ENCODE results near the gene ATP7B.

The ATP7B gene

DNA sequence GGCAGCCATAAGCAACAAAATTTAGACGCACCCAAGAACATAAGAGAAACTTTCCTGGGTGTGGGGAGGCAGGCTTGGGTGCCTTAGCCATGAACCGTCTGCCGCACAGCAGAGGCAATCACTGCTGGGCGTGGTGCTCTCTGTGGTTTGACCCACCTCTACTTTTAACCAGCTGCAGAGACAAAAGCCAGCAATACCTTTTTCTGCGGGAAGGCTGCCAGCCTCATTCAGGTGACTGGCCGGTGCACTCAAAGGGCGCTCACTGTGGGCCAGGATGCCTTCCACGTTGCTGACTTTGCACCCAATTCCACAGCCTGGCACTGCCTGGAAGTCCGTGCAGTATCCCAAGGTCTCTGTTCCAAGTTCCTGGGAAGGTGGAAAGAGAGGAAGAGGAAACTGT, 69.1 kb downstream of the ATP7B start:
- DNase-seq = no peak

DNA sequence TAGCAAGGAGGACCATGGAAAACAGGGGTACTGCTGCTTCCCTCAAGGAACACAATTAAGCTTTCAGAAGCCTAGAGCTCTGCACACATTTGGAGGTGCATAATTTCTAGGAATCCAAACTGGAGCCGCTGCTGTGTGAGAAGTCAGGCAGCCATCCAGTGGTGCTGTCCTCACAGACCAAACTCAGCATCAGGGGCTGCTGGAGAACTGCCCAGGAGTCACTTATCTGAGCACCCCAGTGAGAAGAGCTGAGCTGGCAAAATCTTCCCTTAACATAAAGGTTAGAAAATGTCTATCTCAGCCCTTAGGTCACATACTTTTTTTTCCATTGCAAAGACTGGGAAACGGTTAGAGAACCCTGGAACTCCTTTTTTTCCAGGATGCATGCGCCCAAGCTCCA, 72.8 kb downstream of the ATP7B start:
- no peak for DNase-seq

DNA sequence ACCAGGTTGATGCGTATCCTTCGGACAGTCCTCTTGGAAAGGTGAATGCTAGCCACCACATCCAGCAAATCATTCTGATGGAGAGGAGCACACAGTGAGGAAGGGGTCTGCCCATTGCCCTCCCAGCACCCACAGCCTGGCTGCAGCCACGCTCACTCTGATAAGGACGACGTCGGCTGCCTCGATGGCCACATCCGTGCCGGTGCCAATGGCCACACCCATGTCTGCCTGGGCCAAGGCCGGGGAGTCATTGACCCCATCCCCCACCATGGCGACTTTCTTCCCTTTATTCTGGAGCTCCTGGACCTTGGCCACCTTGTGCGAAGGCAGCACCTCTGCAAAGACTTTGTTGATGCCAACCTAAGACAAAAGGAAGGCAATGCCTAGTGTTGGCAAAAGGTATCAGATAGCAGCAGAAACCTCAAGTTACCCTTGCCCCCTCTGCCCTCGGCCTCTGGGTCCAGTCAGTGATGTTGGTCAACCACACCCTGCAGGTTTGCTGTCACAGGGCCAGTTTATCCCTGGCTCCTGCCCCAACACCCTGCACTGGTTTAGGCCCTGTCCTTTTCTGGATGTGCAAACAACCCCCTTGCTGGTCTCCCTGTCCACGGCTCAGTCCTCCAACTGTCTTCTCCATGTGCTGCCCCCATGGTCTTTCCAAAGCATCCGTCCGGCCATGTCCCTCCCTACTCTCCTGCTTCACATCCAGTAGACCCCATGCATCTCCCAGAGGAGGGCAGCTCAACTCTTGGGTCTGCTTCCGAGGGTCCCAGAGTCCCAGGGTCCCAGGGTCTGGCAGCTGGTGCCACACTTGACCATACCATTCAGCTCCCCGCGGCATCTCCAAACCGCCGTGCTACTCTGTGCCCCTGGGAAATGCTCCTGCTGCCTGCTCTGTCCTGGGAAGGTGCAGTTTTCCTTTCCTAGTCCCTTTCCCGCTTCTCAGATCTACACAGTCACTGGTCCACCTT, 73.6 kb downstream of the ATP7B start:
- no peak for DNase-seq

DNA sequence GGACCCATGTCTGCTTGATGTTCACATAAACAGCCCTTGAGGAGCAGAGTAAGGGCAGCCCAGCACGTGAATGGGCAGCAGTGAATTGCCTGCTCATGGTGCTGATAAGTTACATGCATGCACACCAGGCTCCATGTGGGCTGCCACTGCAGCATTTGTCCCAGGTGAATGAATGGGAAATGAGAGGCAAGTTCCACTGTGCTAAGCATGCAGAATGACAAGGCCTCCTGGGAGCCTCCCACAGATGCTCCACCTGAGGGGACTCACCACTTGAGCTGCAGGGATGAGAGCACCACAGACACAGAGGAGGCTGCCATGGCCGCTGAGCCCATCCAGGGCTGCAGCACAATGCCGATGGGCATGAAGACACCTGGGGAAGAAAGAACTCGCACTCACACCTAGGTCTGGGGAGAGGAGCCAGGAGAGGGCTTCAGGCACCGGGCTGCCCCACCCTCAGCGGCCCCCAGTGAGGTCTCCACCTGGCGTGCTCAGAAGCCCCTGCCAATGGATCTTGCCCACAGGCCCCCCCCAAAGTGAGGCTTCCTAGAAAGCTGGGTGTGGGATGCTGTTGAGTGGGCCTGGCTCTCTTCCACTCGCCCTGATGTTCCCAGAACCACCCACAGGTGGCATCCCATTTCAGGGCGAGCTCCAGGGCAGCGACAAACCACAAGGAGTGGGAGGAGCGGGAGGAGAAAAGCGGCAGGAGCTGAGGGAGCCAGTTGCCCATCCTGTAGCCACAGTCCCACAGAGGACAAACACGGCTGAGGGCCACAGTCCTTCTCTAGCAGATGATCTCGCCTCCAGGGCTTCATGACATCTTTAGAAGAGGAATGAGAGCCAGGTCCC, 75.7 kb downstream of the ATP7B start:
- DNase-seq = no peak

DNA sequence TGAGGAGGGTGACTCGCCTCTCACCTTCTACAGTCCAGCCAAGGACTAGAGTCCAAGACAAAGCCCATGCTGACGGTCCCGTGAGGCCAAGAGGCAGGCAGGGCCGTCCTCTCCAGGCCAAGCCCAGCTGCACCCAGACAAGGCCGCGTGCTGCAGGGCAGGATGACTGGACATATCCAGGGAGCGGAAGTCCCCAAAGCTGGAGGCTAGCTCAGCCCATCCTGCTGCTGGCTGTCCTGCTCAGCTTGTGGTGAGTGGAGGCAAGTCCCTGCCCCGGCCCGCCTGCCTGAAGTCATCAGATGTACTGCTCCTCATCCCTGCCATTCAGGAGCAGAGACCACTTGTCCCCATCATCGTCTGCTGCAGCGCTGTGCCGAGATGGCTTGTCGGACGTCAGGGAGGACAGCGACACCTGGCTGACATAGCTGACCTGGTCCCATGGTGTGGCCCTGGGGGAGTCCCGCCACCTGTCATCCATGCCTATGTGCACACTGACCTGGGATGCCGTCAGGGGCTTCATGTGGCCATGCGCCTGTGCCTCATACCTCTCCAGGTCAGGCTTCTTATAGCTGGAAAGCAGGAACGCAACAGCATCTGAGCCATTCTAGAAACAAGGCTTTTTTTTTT, 76.7 kb downstream of the ATP7B start:
- no peak for DNase-seq

DNA sequence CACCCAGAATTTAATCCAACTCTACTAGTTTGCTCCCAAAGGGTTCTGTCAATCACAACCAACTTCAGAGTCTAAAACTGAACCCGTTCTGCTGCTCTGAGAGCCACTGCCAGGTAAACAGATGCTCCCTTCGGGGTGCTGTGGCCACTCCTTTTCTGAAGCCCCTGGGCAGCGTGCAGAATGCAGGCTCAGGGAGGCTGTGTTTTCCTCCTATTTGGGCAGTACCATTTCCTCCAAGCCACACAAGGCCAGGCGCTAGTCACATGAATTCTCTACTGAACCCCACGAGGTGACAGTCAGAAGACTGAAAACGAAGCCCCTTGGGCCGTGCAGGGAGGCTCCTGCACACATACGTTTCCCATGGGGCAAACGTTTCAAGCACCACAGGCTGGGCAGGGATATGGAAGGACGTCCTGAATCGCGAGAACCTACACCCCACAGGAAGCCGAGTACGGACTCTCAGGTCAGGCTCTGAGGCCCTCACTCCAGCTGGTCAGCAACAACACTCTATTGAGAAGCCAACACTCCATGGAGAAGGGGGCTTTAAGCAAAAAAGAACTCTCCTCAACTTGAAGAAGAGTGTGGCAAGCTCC, 77.7 kb downstream of the ATP7B start:
- no peak for DNase-seq

DNA sequence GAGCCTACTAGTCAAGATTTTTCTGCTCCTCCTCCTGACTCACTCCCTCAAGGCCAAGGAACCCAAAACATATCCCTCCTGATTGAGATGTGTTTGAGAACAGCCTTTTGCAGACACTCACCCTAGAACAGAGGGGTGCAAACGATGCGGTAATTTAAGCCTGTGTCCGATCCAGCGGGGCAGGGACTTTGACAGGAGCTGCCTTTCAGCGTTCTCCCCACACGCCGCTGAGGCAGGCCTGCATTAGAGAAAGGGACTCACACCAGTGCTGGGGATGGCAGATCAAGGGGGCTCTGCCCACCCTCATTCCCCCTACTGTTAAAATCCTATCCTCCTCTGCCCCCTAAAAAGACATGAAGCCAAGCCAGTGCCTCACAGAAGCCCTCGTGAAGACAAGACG, 79.0 kb downstream of the ATP7B start:
- DNase-seq = no peak

DNA sequence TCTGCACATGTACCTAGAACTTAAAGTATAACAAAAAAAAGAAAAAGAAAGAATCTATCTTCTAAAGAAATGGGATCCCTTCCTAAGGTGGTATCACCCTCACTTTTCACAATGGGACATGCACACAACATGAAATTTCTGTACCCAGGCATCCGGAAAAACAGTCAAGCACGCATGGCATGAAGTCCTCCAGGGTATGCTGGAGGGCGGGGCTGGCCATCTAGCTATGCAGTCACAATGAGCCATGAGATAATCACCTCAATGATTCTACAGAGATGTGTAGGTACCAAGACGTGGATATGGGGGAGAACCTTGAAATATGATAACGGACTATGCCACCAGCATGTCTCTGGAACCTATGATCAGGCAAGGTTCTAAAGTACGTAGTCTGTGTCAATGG, 79.6 kb downstream of the ATP7B start:
- no peak for DNase-seq

DNA sequence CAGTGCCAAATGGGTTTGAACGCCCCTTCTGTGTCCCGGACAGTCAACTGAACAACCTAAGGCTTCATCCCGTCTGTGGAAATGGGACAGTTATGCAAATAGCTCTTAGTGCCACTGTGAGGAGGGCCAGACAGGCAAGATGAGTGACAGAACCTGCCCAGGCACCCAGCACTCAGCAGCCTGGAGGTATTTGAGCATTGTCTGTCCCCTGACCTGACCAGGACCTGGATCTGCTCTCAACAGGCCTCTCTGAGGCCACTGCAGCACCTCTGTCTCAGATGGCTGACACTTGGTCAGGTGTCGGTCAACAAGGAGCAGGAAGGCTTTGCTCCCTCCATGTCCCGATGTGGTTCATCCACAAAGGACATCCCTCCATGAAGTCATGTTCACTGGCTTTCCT, 81.6 kb downstream of the ATP7B start:
- no peak for DNase-seq

DNA sequence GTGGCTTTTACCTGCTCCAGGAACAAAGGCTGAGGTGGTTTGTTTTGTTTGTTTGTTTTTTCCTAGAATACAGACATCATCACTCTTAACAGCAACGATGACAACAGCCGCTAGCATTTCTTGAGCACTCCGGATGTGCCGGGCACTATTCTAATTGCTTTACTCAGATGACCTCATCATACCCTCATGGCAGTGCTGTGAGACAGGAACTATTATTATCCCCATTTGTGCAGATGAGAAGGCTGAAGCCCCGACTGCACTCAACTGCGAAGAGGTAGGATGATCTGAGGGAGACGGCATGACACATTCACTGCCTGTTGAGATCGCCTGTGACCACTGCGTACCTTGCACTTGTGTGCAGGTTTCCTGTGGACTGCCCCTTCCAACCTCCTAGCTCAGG, 83.0 kb downstream of the ATP7B start:
- no peak for DNase-seq

DNA sequence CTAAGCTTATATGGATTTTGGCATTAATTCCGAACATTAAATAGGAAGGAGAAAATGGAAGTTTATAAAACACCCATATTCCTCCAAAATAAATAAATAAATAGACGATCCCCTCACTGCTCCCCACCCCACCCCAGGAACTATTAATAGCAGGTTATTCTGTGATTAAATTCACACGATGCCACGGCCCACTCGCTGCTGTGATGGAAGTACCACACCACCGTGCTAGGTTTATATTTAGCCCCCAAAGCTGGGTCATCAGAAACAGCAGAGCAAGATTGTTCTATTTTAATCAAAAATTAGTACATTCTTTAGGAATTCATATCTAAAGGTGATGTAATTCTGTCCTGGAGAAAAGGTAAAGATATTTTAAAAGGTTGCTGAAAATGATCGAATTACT, 84.1 kb downstream of the ATP7B start:
- no peak for DNase-seq

DNA sequence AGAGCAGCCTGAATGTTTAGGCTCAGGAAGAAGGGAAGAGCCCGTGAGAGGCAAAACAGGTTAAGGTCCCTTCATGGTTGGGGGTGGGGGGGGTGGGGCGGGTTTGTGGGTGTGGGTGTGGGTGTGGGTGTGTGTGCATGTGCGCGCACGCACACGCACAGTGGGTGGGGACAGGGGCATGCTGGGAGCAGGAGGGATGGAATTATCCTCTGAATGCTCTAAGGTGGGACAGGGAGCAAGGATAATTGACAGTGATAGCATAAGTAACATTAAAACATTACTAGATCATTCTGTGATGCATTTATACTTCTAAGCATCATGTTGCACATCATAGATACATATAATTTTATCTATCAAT, 84.7 kb downstream of the ATP7B start:
- no peak for DNase-seq

DNA sequence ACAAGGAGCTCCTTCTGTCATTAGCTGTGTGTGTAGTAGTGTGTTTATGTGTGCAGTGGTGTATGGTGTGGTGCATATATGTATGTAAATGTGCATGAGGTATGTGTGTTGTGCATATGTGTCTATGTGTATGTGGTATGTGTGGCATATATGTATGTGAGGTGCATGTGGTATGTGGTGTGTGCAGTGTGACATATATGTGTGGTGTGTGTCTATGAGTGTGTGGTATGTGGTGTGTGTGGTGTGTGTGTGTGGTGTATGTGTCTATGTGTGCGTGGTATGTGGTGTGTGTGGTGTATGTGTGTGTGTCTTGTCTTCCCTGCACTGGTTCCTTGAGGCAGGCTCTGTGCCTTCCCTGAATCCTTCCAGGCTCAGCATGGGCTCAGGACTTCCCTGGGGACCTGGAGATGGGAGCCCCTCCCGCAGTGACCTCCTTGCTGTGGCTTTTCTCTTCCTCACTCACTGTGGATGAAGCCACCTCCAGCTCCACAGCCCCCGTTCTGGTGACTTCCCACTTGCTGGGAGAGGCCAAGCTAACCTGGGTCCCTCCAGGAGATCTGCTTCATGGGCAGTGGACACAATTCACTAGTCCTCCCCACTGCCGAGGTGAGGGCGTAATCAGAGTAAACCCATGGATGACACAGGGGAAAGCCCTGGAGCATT, 85.3 kb downstream of the ATP7B start:
- DNase-seq = no peak

DNA sequence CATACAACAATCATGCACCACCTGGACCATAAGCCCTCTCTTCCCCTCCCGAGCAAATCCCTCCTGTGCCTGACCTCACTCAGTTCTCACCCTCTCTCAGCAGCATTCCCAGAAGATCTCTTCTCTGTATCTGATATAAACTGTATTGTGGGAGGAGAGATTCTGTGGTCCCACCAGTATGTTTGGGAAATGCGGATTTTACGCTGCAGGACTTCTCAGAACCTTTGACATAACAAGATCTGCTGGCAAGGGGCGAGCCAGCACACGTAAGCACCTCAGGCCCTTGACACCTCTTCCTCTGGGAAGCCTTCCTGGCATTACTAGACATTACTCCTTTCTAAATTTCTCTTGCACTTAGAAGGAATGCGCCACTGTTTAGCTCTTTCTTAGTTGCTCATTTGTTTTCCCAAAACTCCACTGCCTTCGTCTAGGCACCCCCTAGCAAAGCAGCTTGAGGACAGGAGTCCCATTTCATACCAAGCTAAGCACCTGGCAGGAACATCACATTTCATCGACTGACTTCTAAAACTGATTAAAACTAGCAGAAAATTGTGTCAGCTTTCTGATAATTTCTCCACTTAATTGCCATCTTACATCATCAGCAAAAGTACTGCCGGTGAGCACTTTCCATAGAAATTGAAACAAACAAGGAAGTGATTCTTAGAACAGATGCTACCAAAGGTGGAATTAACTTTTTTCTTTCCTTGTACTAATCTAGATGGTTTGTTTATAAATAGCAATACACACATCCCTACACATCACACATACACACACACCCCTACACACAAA, 86.3 kb downstream of the ATP7B start:
- no peak for DNase-seq

DNA sequence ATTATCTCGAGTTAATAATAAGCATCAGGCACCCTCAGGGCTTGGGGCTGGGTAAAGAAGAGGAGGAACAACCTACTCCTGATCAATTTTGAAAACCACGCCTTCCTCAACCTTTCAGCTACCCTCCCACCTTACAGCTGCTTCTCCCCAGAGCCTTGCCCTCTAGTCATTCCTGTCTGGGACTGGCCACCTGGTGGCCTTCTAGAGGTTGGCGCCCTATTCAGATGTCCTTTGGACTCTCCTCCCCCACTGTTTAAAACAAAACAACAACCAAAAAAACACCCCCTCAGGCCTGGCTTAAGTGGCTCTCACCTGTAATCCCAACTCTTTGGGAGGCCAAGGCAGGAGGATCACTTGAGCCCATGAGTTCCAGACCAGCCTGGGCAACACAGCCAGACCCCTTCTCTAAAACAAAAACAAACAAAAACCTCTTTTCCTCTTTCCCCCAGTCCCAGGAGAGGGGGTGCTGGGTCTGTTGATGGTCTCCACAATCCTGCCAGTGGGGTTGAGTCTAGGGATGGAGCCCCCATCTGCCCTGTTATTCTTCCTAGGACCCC, 87.2 kb downstream of the ATP7B start:
- peak; percentile 39 for DNase-seq

DNA sequence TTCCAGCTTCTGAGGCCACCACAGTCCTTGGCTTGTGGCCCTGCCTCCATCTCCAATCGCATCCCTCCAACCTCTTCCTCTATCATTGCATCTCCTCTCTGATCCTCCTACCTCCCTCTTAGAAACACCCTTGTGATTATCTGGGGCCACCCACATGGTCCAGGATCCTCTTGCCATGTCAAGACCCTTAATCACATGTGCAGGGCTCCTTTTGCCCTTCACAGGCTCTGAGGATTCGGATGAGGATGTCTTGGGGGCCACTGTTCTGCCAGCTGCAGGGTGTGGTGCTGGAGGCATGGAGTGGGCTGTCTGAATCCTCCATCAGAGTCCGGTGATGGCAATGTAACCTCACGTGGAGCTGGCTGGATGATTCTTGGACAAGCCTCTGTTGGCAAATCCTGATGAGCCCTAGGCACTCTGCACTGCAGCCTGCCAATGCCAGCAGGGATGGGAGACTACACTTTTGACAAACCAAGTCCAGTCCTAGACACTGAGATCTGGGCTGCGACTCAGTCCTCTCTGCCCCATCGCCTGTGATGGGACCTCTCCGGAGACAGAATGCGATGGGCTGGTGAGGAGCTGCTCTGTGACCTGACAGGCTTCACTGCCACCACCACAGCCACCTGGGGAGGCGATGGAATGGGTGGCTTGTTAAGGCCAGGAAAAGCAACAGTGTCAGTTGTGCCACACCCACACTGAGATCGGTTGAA, 88.3 kb downstream of the ATP7B start:
- no peak for DNase-seq

DNA sequence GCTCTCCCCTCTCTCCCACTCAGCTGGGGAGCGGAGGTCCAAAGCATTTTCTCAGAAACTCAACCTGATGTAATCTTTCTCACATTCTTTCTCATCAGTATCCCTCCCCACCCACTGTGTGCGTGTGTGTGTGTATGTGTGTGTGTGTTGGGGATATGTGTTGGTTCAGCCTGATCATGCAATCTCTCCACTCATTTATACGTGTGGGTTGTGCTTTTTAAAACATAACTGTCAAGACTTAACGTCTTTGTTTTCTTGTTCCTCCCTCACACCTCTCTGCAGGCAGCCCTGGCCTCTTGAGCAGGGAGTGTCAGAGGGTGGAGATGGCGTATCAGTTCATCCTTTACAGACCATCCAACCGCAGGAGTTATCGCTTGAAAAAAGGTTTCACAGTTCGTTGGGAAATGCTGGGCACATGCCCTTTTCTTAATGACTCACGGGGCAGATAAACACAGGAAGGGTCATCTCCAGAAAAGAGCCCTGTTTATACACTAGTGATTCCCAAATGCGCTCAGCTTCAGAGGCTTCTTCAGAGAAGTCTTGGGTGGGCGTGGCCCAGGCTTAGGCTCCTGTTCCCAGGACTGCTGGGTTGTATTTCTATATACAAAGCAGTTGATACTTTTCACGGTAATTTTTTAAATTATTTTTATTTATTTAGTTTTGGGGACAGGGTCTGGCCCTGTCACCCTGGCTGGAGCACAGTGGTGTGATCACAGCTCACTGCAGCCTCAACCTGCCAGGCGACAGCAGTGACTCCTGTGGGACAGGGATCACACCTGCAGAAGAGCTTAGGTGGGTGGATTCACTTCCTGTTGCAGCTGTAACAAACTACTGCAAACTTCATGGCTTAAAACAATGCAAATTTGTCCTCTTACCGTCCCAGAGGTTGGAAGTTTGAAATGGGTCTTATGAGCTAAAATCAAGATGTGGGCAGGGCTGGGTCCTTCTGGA, 89.2 kb downstream of the ATP7B start:
- DNase-seq = peak; percentile 27

DNA sequence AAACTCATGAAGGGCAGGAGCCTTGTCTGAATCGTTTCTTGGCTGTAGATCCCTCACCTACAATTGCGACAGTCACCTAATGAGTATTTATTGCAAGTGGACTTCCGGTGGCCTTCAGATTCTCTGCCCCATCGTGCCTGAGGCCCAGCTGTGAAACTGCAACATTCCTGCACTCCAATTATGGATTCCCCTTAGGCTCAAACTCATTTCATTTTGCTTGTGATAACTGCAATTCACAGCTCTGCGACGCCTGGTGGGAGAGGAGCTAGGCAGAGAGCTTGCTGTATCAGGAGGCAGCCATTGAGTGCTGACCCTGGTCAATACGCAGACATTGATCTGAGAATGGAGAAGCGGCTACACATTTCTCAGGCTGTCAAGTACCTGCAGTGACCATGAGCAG, 90.5 kb downstream of the ATP7B start:
- no peak for DNase-seq

DNA sequence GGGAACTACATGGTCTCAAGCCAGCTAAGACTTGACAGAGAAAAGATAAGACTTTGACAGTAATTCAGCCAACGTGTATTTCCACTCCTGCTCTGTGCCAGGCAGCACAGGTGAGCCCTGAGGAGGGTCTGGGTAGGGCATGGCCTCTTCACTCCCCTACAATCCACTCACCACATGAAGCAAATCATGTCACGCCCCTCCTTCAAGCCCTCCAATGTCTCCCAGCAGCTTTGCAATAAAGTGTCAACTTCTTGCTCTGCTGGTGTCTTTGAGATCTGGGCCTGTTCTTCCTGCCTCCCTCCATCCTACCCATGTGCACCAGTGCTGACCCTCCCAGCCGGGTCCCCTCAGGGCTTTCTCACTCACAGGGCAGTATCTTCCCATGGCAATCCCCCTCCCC, 91.0 kb downstream of the ATP7B start:
- DNase-seq = no peak

DNA sequence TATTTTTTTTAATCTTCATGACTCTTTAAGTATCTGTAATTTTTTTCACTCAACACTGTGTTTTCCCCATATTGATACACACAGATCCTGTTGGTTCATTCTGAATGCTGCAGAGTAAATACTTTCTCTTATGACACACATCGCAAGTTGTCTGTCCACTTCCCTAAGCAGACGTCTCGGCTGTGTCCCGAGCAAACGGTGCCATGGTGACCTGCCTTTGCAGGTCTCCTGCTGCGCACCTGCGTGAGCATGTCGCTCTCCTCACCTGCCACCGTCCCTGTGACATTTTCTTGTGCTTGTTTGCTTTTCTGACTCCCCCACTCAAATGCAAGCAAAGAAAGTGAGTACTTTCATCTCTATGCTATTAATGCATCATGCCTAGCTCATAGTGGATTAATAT, 91.7 kb downstream of the ATP7B start:
- no peak for DNase-seq
